Mesodermal cell (in vitro differentiated cells): ENCODE measurements around the gene LAIR2.

ENCODE experiments used
- H3K27ac ChIP-seq: 2 replicates; pipeline ENCODE4 v1.7.0; 2013; ENCODE audit warnings: mild to moderate bottlenecking, low read depth, low read length, moderate library complexity; ENCODE audit not compliant: severe bottlenecking
- H3K36me3 ChIP-seq: 2 replicates; pipeline ENCODE4 v1.7.1; 2013; ENCODE audit warnings: mild to moderate bottlenecking, low read length, moderate library complexity; ENCODE audit not compliant: control insufficient read depth, insufficient read depth
- H3K4me1 ChIP-seq: one replicate; pipeline ENCODE4 v1.7.1; 2013; ENCODE audit warnings: mild to moderate bottlenecking, low read length; ENCODE audit not compliant: insufficient read depth, control insufficient read depth, poor library complexity, severe bottlenecking
- H3K4me3 ChIP-seq: 2 replicates; pipeline ENCODE4 v1.7.0; 2013; ENCODE audit warnings: low read length, control low read depth, mild to moderate bottlenecking; ENCODE audit not compliant: insufficient read depth, poor library complexity, severe bottlenecking; ENCODE audit errors: extremely low read depth
- H3K9me3 ChIP-seq: 2 replicates; pipeline ENCODE4 v1.7.1; 2013; ENCODE audit warnings: mild to moderate bottlenecking, low read length, moderate library complexity; ENCODE audit not compliant: control insufficient read depth
- WGBS, 2 experiments: methylation state at CpG; one replicate each; pipeline ENCODE4 v1.1.5; 2013; ENCODE audit warnings: missing lambda C conversion rate in 2 of 2; ENCODE audit not compliant: insufficient coverage in 2 of 2; 5-methylcytosine and 5-hydroxymethylcytosine counted together

LAIR2 gene

GRCh38 chr19:54460230-54461005, 42.2 kb upstream of the LAIR2 start:
- Histone ChIP-seq H3K36me3 (peaks cover 64% of the 10 kb centered on the region), H3K4me3 (no peak overlapping the region), H3K27ac (no peak overlapping the region), H3K4me1 (peaks cover 13% of the 10 kb centered on the region), H3K9me3 (no peaks in the 10 kb centered on the region)
- WGBS, 2 experiments: 95% methylated on average over 17 to 22 of the region's 39 CpGs

DNA sequence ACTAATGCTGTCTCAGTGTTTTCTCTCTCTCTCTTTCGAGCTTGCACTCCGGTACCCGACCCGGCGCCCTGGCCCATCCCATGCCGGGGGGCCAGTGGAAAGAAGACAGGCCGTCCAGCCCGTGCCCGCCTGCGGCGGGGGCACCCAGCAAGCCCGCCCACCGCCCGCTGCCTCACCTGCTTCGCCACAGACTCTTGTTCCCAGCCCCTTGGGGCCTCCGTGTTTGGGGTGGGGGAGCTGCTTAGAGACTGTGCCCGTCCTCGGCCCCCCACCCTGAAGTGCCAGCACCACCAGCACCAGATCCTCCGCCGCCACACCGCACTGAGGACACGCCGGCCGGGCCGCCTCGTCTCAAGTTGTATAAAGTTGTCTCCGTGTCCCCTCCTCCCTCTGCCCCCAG, 41.4 kb upstream of the LAIR2 start:
- no peaks in the 10 kb centered on the region for H3K9me3 ChIP-seq
- no peak overlapping the region for H3K4me3 ChIP-seq
- H3K36me3 ChIP-seq: peaks cover 56% of the 10 kb centered on the region
- no peak overlapping the region for H3K27ac ChIP-seq
- WGBS, 2 experiments: 92 to 93% methylated on average over 10 to 21 of the region's 27 CpGs
- peaks cover 13% of the 10 kb centered on the region for H3K4me1 ChIP-seq

GRCh38 chr19:54461613-54462012, 41.0 kb upstream of the LAIR2 start:
- Histone ChIP-seq H3K9me3 (no peaks in the 10 kb centered on the region), H3K4me3 (no peak overlapping the region), H3K27ac (no peak overlapping the region), H3K36me3 (peaks cover 52% of the 10 kb centered on the region), H3K4me1 (peaks cover 13% of the 10 kb centered on the region)
- WGBS, 2 experiments: no CpG with 5 or more reads among the region's 3 CpGs

DNA sequence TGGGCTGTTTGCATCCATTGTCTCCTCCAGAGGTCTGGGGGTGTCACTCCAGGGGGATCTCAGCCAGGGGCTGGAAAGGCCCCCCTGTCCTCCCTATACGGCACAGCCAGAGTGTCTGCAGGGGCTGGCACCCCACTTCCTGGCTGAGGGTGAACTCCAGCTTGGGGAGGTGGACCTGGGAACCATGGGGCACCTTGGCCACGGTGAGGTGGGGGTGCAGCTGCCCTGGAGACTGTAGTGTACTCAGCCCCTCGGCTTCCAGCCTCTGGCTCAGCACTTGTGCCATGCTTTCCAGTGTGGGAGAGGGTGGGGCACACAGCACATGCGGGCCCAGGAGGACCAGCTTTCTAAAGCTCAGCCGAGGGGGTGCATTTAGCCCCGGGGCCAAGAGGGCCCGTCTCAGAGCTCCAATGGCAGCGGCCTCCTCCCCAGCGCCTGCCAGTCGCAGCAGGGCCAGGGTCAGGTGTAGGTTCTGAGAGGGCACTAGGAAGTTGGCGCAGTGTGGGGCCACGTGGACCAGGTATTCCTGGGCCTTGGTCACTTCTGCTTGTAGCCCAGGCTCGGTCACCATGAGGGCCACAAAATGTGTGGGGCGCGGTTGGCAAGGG, 40.5 kb upstream of the LAIR2 start:
- Histone ChIP-seq H3K9me3 (no peaks in the 10 kb centered on the region), H3K4me3 (peak overlapping the region; percentile 46), H3K36me3 (peaks cover 47% of the 10 kb centered on the region), H3K4me1 (peaks cover 13% of the 10 kb centered on the region), H3K27ac (peak overlapping the region; percentile 82)
- 90 to 91% methylated on average over 12 to 14 of the region's 15 CpGs for WGBS, 2 experiments

- H3K9me3 ChIP-seq: no peaks in the 10 kb centered on the region
- H3K4me1 ChIP-seq: peaks cover 13% of the 10 kb centered on the region
- H3K36me3 ChIP-seq: peaks cover 40% of the 10 kb centered on the region
- WGBS, 2 experiments: 11 to 18% methylated on average over 78 to 83 of the region's 91 CpGs
- H3K4me3 ChIP-seq: peak overlapping the region; percentile 46
- peak overlapping the region; percentile 82 for H3K27ac ChIP-seq
Measured at GRCh38 chr19:54462655-54463530, 39.7 kb upstream of the LAIR2 start.

DNA sequence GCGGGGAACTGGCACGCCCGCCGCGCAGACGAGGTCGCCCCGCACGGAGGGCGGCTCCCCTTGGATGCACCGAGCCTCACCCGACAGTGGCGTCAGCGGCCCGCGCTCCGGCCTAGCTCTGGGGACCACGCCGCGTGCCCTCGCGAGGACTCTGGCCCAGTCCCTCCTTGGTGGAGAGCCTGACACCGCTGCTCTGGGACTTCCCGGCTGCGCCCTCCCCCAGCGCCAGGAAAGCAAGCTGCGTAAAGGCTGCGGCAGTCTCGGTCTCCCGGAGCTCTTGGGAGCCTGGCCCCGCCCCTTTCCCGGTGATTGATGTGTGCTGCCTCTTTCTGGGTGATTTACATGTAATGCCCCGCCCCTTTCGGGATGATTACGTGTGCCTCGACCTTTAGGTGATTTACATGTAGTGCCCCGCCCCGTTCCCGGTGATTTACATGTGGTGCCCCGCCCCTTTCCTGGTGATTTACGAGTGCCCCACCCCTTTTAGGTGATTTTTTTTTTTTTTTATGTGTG, 39.0 kb upstream of the LAIR2 start, which contains the start of gene LENG9:
LENG9 (minus strand) TSS at position 248 of the 513 bp plus-strand sequence. CDS start 252 bp downstream, outside the sequence.
- WGBS, 2 experiments: 1 to 2% methylated on average over 21 to 38 of the region's 41 CpGs
- H3K9me3 ChIP-seq: no peaks in the 10 kb centered on the region
- peaks cover 33% of the 10 kb centered on the region for H3K36me3 ChIP-seq
- peaks cover 13% of the 10 kb centered on the region for H3K4me1 ChIP-seq
- peak within 1 kb of the TSS; percentile 82 for H3K27ac ChIP-seq
- H3K4me3 ChIP-seq: peak within 1 kb of the TSS; percentile 46

DNA sequence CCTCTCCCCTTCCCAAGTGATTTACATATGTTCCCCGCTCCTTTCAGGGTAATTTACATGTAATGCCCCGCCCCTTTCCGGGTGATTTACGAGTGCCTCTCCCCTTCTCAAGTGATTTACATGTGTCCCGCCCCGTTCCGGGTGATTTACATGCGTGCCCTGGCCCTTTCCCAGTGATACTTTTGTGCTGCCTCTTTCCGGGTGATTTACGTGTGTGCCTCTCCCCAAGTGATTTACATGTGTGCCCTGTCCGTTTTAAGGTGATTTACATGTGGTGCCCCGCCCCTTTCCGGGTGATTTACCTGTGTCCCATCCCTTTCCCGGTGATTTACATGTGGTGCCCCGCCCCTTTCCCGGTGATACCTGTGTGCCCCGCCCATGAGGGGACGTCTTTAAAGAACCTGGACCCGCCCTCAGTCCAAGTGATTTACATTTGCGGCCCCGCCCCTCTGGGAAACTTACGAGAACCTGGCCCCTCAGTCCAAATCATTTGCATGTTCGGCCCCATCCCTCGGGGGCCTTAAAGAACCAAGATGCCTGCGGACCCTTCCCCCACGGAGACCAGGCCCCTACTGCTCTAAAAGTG, 38.5 kb upstream of the LAIR2 start:
- no peaks in the 10 kb centered on the region for H3K9me3 ChIP-seq
- H3K27ac ChIP-seq: peak overlapping the region; percentile 82
- WGBS, 2 experiments: 0 to 1% methylated on average over 25 to 26 of the region's 26 CpGs
- peaks cover 13% of the 10 kb centered on the region for H3K4me1 ChIP-seq
- H3K36me3 ChIP-seq: peaks cover 28% of the 10 kb centered on the region
- H3K4me3 ChIP-seq: peak overlapping the region; percentile 46

DNA sequence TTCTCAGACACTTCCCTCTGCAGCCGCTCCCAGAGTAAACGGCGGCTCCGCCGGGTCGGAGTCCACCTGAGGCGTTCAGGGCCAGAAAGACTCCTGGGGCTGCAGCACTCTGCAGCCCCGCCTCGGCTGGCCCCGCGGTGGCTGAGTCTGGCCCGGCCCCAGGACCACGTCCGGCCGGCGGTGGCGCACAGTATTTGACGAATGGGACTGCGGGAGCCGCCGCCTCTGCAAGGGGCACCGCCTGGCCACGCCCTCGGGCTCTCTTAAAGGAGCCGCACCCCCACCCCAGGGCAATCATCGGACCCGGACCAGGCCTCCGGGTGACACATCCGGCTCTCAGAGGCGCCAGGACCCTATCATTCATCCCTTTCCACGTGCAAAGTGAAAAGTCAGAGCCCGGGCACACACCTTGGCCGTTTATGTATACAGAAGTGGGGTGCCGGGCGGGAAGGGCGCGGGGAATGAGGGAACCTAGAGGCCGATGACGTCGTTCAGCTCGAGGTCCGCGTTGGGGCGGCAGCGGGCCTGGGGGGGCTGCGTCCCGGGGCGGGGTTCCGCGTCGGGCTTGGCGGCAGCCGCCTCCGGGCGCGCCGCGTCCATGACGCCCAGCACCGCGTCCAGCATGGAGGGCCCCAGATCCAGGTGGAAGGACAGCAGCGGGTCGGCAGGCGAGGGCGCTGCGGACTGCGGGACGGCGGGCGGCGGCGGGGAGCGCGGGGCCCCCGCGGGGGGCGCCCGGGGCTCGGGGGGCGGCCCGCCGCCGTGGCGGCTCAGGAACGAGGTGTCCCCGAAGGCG, 37.8 kb upstream of the LAIR2 start:
- H3K4me3 ChIP-seq: peak overlapping the region; percentile 46
- H3K9me3 ChIP-seq: no peaks in the 10 kb centered on the region
- WGBS, 2 experiments: 8 to 9% methylated on average over 32 to 52 of the region's 87 CpGs
- peaks cover 13% of the 10 kb centered on the region for H3K4me1 ChIP-seq
- peak overlapping the region; percentile 82 for H3K27ac ChIP-seq
- H3K36me3 ChIP-seq: peaks cover 23% of the 10 kb centered on the region

GRCh38 chr19:54465426-54466109, 37.1 kb upstream of the LAIR2 start:
- 88 to 90% methylated on average over 44 to 49 of the region's 49 CpGs for WGBS, 2 experiments
- Histone ChIP-seq H3K4me3 (no peak overlapping the region), H3K36me3 (peaks cover 18% of the 10 kb centered on the region), H3K27ac (no peak overlapping the region), H3K9me3 (no peaks in the 10 kb centered on the region), H3K4me1 (peaks cover 13% of the 10 kb centered on the region)
